Smooth muscle cell (in vitro differentiated cells): ENCODE data around the gene ADAM15. TPM values are rescaled to one million over a fixed set of nuclear protein-coding genes. Genes with fewer than 3 reads are reported as not detected.

ENCODE experiments used
- DNase-seq: peaks from one replicate; lab custom pipeline; 2025; ENCODE audit not compliant: unreplicated experiment; lab: John Stamatoyannopoulos, UW
- H2AFZ ChIP-seq: fragments of 200-600 bp; sonication (generic); 2 replicates; pipeline ENCODE4 v1.6.0; 2016; ENCODE audit warnings: antibody characterized with exemption, low read depth, mild to moderate bottlenecking
- H3F3A ChIP-seq: fragments of 200-600 bp; sonication (generic); 2 replicates; pipeline ENCODE4 v1.6.0; 2017; ENCODE audit warnings: antibody characterized with exemption, low read depth
- H3K27ac ChIP-seq: fragments of 200-600 bp; sonication (generic); 2 replicates; pipeline ENCODE4 v1.5.1; 2016; ENCODE audit warnings: low read depth, mild to moderate bottlenecking
- H3K27me3 ChIP-seq: fragments of 200-600 bp; sonication (generic); 2 replicates; pipeline ENCODE4 v1.6.1; 2016; ENCODE audit warnings: low read depth, mild to moderate bottlenecking
- H3K36me3 ChIP-seq: fragments of 200-600 bp; sonication (generic); 2 replicates; pipeline ENCODE4 v1.5.1; 2016; ENCODE audit warnings: low read depth
- H3K4me1 ChIP-seq: fragments of 200-600 bp; sonication (generic); 2 replicates; pipeline ENCODE4 v1.5.1; 2016; ENCODE audit warnings: low read depth
- H3K4me2 ChIP-seq: fragments of 200-600 bp; sonication (generic); 2 replicates; pipeline ENCODE4 v1.6.0; 2016; ENCODE audit warnings: mild to moderate bottlenecking
- H3K4me3 ChIP-seq: fragments of 200-600 bp; sonication (generic); 2 replicates; pipeline ENCODE4 v1.5.1; 2016; ENCODE audit warnings: mild to moderate bottlenecking
- H3K79me2 ChIP-seq: fragments of 200-600 bp; sonication (generic); 2 replicates; pipeline ENCODE4 v1.6.0; 2016; ENCODE audit warnings: low read depth, mild to moderate bottlenecking
- H3K9ac ChIP-seq: fragments of 200-600 bp; sonication (generic); 2 replicates; pipeline ENCODE4 v1.6.0; 2016; ENCODE audit warnings: low read depth
- H3K9me3 ChIP-seq: fragments of 200-600 bp; sonication (generic); replicated peaks from 2 replicates; pipeline ENCODE4 v1.5.1; 2016; ENCODE audit warnings: low read depth
- H4K20me1 ChIP-seq: fragments of 200-600 bp; sonication (generic); 2 replicates; pipeline ENCODE4 v1.6.0; 2016; ENCODE audit warnings: low read depth
- WGBS: methylation state at CpG from one replicate; pipeline ENCODE4 v1.1.7; 2016; ENCODE audit warnings: low lambda C conversion rate; 5-methylcytosine and 5-hydroxymethylcytosine counted together
- polyA plus RNA-seq: library from polyadenylated mRNA; unstranded; fragments of >200 nt; fragmentation: Nextera tagmentation; extraction: Ambion mirVana; gene quantifications from 2 replicates; pipeline ENCODE4 v1.2.1, GENCODE V29; 2016
- total RNA-seq: library from RNA; depleted of rRNA; stranded (reverse); fragments of >200 nt; gene quantifications from 2 replicates; pipeline ENCODE4 v1.2.3, GENCODE V29; 2014
- TF ChIP-seq, protein P1 (sequence below): fragments of 200-600 bp; sonication (generic); IDR thresholded peaks from 2 replicates; pipeline ENCODE4 v1.5.1; 2017; ENCODE audit warnings: borderline replicate concordance, mild to moderate bottlenecking, antibody characterized with exemption; ENCODE audit not compliant: insufficient read depth, poor library complexity, severe bottlenecking

Gene ADAM15
- total and polyA plus RNA-seq, 2 experiments from 2014 or later, result 41.2 to 45.4 TPM

DNA sequence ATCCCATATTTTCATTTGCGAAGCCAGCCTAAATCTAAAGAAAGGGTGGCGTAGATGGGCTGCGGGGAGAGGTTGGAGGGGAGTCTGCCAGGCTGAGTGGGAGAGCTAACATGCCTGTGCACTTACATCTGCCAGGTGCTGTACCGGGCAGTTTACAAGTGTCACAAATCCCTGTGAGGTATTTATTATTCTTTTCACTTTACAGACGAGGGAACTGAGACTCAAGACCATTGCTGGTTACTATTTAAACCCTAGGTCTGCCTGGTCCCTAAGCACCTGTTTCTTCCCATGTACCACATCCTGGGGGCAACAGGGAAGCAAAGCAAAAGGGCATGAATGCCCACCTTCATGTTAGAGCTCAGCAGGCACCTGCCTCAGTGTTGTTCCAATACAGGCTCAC lies 57.2 kb downstream of the ADAM15 start:
- Histone ChIP-seq H3K4me2 (no peak overlapping the region), H3K4me1 (no peaks in the 10 kb centered on the region), H3K27ac (no peak overlapping the region), H2AFZ (no peak overlapping the region), H4K20me1 (no peaks in the 10 kb centered on the region), H3F3A (no peaks in the 10 kb centered on the region), H3K36me3 (no peaks in the 10 kb centered on the region), H3K4me3 (no peak overlapping the region), H3K9me3 (no peaks in the 10 kb centered on the region), H3K27me3 (no peaks in the 10 kb centered on the region), H3K79me2 (no peaks in the 10 kb centered on the region), H3K9ac (no peak overlapping the region)
- TF ChIP-seq, protein P1, sequence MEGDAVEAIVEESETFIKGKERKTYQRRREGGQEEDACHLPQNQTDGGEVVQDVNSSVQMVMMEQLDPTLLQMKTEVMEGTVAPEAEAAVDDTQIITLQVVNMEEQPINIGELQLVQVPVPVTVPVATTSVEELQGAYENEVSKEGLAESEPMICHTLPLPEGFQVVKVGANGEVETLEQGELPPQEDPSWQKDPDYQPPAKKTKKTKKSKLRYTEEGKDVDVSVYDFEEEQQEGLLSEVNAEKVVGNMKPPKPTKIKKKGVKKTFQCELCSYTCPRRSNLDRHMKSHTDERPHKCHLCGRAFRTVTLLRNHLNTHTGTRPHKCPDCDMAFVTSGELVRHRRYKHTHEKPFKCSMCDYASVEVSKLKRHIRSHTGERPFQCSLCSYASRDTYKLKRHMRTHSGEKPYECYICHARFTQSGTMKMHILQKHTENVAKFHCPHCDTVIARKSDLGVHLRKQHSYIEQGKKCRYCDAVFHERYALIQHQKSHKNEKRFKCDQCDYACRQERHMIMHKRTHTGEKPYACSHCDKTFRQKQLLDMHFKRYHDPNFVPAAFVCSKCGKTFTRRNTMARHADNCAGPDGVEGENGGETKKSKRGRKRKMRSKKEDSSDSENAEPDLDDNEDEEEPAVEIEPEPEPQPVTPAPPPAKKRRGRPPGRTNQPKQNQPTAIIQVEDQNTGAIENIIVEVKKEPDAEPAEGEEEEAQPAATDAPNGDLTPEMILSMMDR, result no peak
- DNase-seq, result no peak
- WGBS, result 81% methylated on average over 5 of the region's 5 CpGs

DNA sequence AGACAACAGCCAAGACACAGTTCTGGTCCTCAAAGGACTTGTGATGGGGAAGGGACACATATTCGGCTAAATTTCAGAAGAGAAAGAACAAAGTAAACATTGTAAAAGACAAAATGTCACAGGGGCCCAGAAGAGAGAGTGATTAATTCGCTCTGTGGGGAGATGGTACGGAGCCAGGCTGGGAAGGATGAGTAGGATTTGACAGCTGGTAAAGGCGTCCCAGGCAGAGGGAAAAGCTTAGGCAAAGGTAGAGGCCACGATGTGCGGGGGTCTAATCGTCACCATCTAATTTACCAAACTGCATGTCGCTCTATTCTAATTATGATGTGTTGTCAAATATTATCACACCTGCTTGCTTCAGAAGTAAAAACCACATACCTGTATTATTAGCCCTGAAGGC lies 59.3 kb downstream of the ADAM15 start:
- H3K4me2 ChIP-seq, result no peak overlapping the region
- TF ChIP-seq, protein P1, result no peak
- 79% methylated on average over 8 of the region's 8 CpGs for WGBS
- no peaks in the 10 kb centered on the region for H4K20me1 ChIP-seq
- H3F3A ChIP-seq, result no peaks in the 10 kb centered on the region
- no peak overlapping the region for H3K9ac ChIP-seq
- no peak overlapping the region for H3K4me3 ChIP-seq
- no peaks in the 10 kb centered on the region for H3K4me1 ChIP-seq
- H3K27me3 ChIP-seq, result no peaks in the 10 kb centered on the region
- no peak overlapping the region for H3K27ac ChIP-seq
- no peaks in the 10 kb centered on the region for H3K79me2 ChIP-seq
- no peaks in the 10 kb centered on the region for H3K36me3 ChIP-seq
- no peak for DNase-seq
- no peak overlapping the region for H2AFZ ChIP-seq
- no peaks in the 10 kb centered on the region for H3K9me3 ChIP-seq

DNA sequence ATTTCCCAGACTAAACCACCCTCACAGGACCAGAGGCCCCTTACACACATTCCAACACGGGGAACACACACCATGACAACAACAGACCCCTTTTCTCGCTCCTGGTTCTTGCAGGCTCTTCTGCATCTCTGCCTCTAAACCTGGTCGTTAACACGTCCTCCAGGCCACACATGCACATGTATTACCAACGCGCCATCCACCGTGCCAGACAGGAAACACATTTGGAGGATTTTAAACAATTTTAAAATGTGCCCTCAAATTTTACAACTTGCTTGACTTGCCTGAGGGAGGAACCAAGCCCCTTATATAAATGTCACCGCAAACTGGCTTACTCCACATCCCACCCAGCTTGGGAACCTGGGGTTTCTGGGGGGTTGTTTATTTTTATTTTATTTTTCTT lies 59.7 kb downstream of the ADAM15 start:
- H3K27me3 ChIP-seq, result no peaks in the 10 kb centered on the region
- DNase-seq, result no peak
- no peaks in the 10 kb centered on the region for H3K9me3 ChIP-seq
- TF ChIP-seq, protein P1, result no peak
- no peak overlapping the region for H3K4me2 ChIP-seq
- no peaks in the 10 kb centered on the region for H3F3A ChIP-seq
- H3K27ac ChIP-seq, result no peak overlapping the region
- no peaks in the 10 kb centered on the region for H3K36me3 ChIP-seq
- no peaks in the 10 kb centered on the region for H4K20me1 ChIP-seq
- no peak overlapping the region for H2AFZ ChIP-seq
- 84% methylated on average over 8 of the region's 8 CpGs for WGBS
- no peak overlapping the region for H3K4me3 ChIP-seq
- no peak overlapping the region for H3K9ac ChIP-seq
- H3K79me2 ChIP-seq, result no peaks in the 10 kb centered on the region
- no peaks in the 10 kb centered on the region for H3K4me1 ChIP-seq

Other genes starting within 250 kb of the ADAM15 start
- 0.04 and 0.18 TPM in 2 replicates for gene KCNN3, start 181.0 kb upstream of the ADAM15 start, total RNA-seq
- gene KCNN3, start 181.0 kb upstream of the ADAM15 start, polyA plus RNA-seq, result 0.14 and 0.77 TPM in 2 replicates
- 6.0 and 6.7 TPM in 2 replicates for gene PMVK, start 114.6 kb upstream of the ADAM15 start, total RNA-seq
- gene PMVK, start 114.6 kb upstream of the ADAM15 start, polyA plus RNA-seq, result 31.2 and 40.2 TPM in 2 replicates
- 39.1 and 41.9 TPM in 2 replicates for gene PBXIP1, start 95.2 kb upstream of the ADAM15 start, total RNA-seq
- 40.5 and 44.1 TPM in 2 replicates for gene PBXIP1, start 95.2 kb upstream of the ADAM15 start, polyA plus RNA-seq
- 18.4 and 20.3 TPM in 2 replicates for gene PYGO2, start 89.5 kb upstream of the ADAM15 start, total RNA-seq
- 27.9 and 30.0 TPM in 2 replicates for gene PYGO2, start 89.5 kb upstream of the ADAM15 start, polyA plus RNA-seq
- 207 and 216 TPM in 2 replicates for gene SHC1, start 80.6 kb upstream of the ADAM15 start, total RNA-seq
- 214 and 249 TPM in 2 replicates for gene SHC1, start 80.6 kb upstream of the ADAM15 start, polyA plus RNA-seq
- 41.6 and 46.3 TPM in 2 replicates for gene CKS1B, start 76.6 kb upstream of the ADAM15 start, total RNA-seq
- 115 and 116 TPM in 2 replicates for gene CKS1B, start 76.6 kb upstream of the ADAM15 start, polyA plus RNA-seq
- gene FLAD1, start 68.0 kb upstream of the ADAM15 start, total RNA-seq, result 30.7 and 31.1 TPM in 2 replicates
- gene FLAD1, start 68.0 kb upstream of the ADAM15 start, polyA plus RNA-seq, result 51.4 and 52.1 TPM in 2 replicates
- not detected in 2 replicates for gene LENEP, start 57.7 kb upstream of the ADAM15 start, total RNA-seq
- gene LENEP, start 57.7 kb upstream of the ADAM15 start, polyA plus RNA-seq, result not detected in 2 replicates
- gene ZBTB7B, start 48.5 kb upstream of the ADAM15 start, total RNA-seq, result 15.3 and 15.5 TPM in 2 replicates
- 7.5 and 10.0 TPM in 2 replicates for gene ZBTB7B, start 48.5 kb upstream of the ADAM15 start, polyA plus RNA-seq
- 1.1 TPM in 1 of 2 replicates, not detected in the other for gene DCST2, start 17.5 kb upstream of the ADAM15 start, total RNA-seq
- gene DCST2, start 17.5 kb upstream of the ADAM15 start, polyA plus RNA-seq, result 1.2 and 1.3 TPM in 2 replicates
- not detected in 2 replicates for gene DCST1, start 17.5 kb upstream of the ADAM15 start, total RNA-seq
- not detected in 2 replicates for gene DCST1, start 17.5 kb upstream of the ADAM15 start, polyA plus RNA-seq
- gene EFNA4, start 12.4 kb downstream of the ADAM15 start, total RNA-seq, result 24.2 and 27.6 TPM in 2 replicates
- gene EFNA4, start 12.4 kb downstream of the ADAM15 start, polyA plus RNA-seq, result 18.1 and 19.1 TPM in 2 replicates
- 5.2 and 7.1 TPM in 2 replicates for gene EFNA3, start 27.5 kb downstream of the ADAM15 start, total RNA-seq
- 9.1 and 10.0 TPM in 2 replicates for gene EFNA3, start 27.5 kb downstream of the ADAM15 start, polyA plus RNA-seq
- gene EFNA1, start 76.6 kb downstream of the ADAM15 start, total RNA-seq, result 14.4 and 20.9 TPM in 2 replicates
- gene EFNA1, start 76.6 kb downstream of the ADAM15 start, polyA plus RNA-seq, result 16.4 and 53.5 TPM in 2 replicates
- gene SLC50A1, start 84.5 kb downstream of the ADAM15 start, total RNA-seq, result 44.5 and 44.7 TPM in 2 replicates
- gene SLC50A1, start 84.5 kb downstream of the ADAM15 start, polyA plus RNA-seq, result 98.0 and 109 TPM in 2 replicates
- gene DPM3, start 89.2 kb downstream of the ADAM15 start, total RNA-seq, result 51.5 and 69.1 TPM in 2 replicates
- gene DPM3, start 89.2 kb downstream of the ADAM15 start, polyA plus RNA-seq, result 75.8 and 79.9 TPM in 2 replicates
- gene KRTCAP2, start 122.0 kb downstream of the ADAM15 start, total RNA-seq, result 192 and 283 TPM in 2 replicates
- 607 and 642 TPM in 2 replicates for gene KRTCAP2, start 122.0 kb downstream of the ADAM15 start, polyA plus RNA-seq
- gene TRIM46, start 122.5 kb downstream of the ADAM15 start, total RNA-seq, result 1.5 and 3.8 TPM in 2 replicates
- gene TRIM46, start 122.5 kb downstream of the ADAM15 start, polyA plus RNA-seq, result 3.6 and 4.3 TPM in 2 replicates
- 17.2 and 28.5 TPM in 2 replicates for gene THBS3, start 156.6 kb downstream of the ADAM15 start, total RNA-seq
- gene THBS3, start 156.6 kb downstream of the ADAM15 start, polyA plus RNA-seq, result 15.7 and 20.1 TPM in 2 replicates
- gene MTX1, start 157.4 kb downstream of the ADAM15 start, total RNA-seq, result 45.2 and 55.4 TPM in 2 replicates
- 98.4 and 109 TPM in 2 replicates for gene MTX1, start 157.4 kb downstream of the ADAM15 start, polyA plus RNA-seq
- gene ENTREP3, start 204.2 kb downstream of the ADAM15 start, total RNA-seq, result 7.0 and 14.7 TPM in 2 replicates
- gene ENTREP3, start 204.2 kb downstream of the ADAM15 start, polyA plus RNA-seq, result 26.5 and 30.9 TPM in 2 replicates
- 51.4 and 52.1 TPM in 2 replicates for gene SCAMP3, start 211.0 kb downstream of the ADAM15 start, total RNA-seq
- 118 and 151 TPM in 2 replicates for gene SCAMP3, start 211.0 kb downstream of the ADAM15 start, polyA plus RNA-seq
- 23.6 and 25.5 TPM in 2 replicates for gene CLK2, start 222.2 kb downstream of the ADAM15 start, total RNA-seq
- gene CLK2, start 222.2 kb downstream of the ADAM15 start, polyA plus RNA-seq, result 23.5 and 32.2 TPM in 2 replicates
- gene HCN3, start 226.1 kb downstream of the ADAM15 start, total RNA-seq, result 0.49 and 0.72 TPM in 2 replicates
- gene HCN3, start 226.1 kb downstream of the ADAM15 start, polyA plus RNA-seq, result 1.2 and 1.6 TPM in 2 replicates